Measurements from ENCODE around the gene CCNJ.

CCNJ gene

GRCh38 chr10:96074776-96075175 lies 31.4 kb downstream of the CCNJ start (continued):
- TF ChIP-seq ZNF354C (tag by site-specific recombination; IDR thresholded peaks at IDR 0.05; ENCODE audit: borderline replicate concordance, low read depth): no peak
- TF ChIP-seq ZNF529 (tag by site-specific recombination; IDR thresholded peaks at IDR 0.05; ENCODE audit: insufficient replicate concordance): no peak
- TF ChIP-seq GLIS2 (tag by site-specific recombination; IDR thresholded peaks at IDR 0.05): no peak

GRCh38 chr10:96075977-96076376 lies 32.6 kb downstream of the CCNJ start:
- H3K4me1 ChIP-seq (ENCODE audit: control insufficient read depth, insufficient read depth, low read length): peaks cover 3% of the 10 kb centered on the region
- ChIA-PET CTCF (interaction anchor here (0.9 to 2.3 kb wide), 2 partner anchors 59 to 154 kb away, joined by 5 to 9 read pairs; no protein-coding TSS in a partner anchor), POLR2A (interaction anchor here (1.8 kb wide), 1 partner anchor 54 kb away, joined by 6 read pairs; the partner anchor contains the start of gene ZNF518A)
- no peak overlapping the region for H3K4me3 ChIP-seq (ENCODE audit: low read depth, low read length)
- no peaks in the 10 kb centered on the region for H3K9me3 ChIP-seq (ENCODE audit: control insufficient read depth, insufficient read depth, low read depth, low read length)
- H3K27ac ChIP-seq (ENCODE audit: extremely low read depth, low read depth, low read length): no peak overlapping the region
- no peaks in the 10 kb centered on the region for H3K36me3 ChIP-seq (ENCODE audit: control insufficient read depth in 2 of 2, insufficient read depth in 1 of 2, low read length in 2 of 2)
- no peak for TF ChIP-seq ZNF24 (tag by site-specific recombination; IDR thresholded peaks at IDR 0.05)
- 0 out of 2 replicates have a peak, but pooled peaks have one; percentile 56 for TF ChIP-seq ZNF776 (tag by site-specific recombination; IDR thresholded peaks at IDR 0.05; ENCODE audit: borderline replicate concordance)
- peak; percentile 49; the same call in 1 of the 2 replicates for TF ChIP-seq ZNF350 (tag by site-specific recombination; IDR thresholded peaks at IDR 0.05)
- TF ChIP-seq ZBTB8A (tag by site-specific recombination; IDR thresholded peaks at IDR 0.05): no peak
- TF ChIP-seq SP7 (tag by site-specific recombination; IDR thresholded peaks at IDR 0.05): no peak
- TF ChIP-seq ZSCAN30 (tag by site-specific recombination; IDR thresholded peaks at IDR 0.05): no peak
- TF ChIP-seq ZBTB44 (tag by site-specific recombination; IDR thresholded peaks at IDR 0.05): peak; percentile 44; the same call in 1 of the 2 replicates
- TF ChIP-seq ZNF132 (tag by site-specific recombination; IDR thresholded peaks at IDR 0.05; ENCODE audit: borderline replicate concordance): no peak
- no peak for TF ChIP-seq ZNF157 (tag by site-specific recombination; IDR thresholded peaks at IDR 0.05)
- no peak for TF ChIP-seq ZNF580 (tag by site-specific recombination; IDR thresholded peaks at IDR 0.05)

- Histone ChIP-seq H3K4me3 (ENCODE audit: low read depth, low read length) (no peak overlapping the region), H3K36me3 (ENCODE audit: control insufficient read depth in 2 of 2, insufficient read depth in 1 of 2, low read length in 2 of 2) (peaks cover 0 to 3% of the 10 kb centered on the region in 2 experiments; a peak in 2 of 3 replicates), H3K4me1 (ENCODE audit: control insufficient read depth, insufficient read depth, low read length) (peaks cover 3% of the 10 kb centered on the region), H3K27ac (ENCODE audit: extremely low read depth, low read depth, low read length) (no peak overlapping the region), H3K9me3 (ENCODE audit: control insufficient read depth, insufficient read depth, low read depth, low read length) (no peaks in the 10 kb centered on the region)
- POLR2A ChIA-PET: interaction anchor here (0.6 to 1.8 kb wide), 2 partner anchors 53 to 118 kb away, joined by 6 read pairs; partner anchors contain the start of gene ZNF518A
- TF ChIP-seq ZNF391 (tag by site-specific recombination; IDR thresholded peaks at IDR 0.05; ENCODE audit: borderline replicate concordance, low read depth) (no peak), MYNN (tag by site-specific recombination; IDR thresholded peaks at IDR 0.05; ENCODE audit: borderline replicate concordance) (no peak), ZSCAN4 (tag by site-specific recombination; IDR thresholded peaks at IDR 0.05) (no peak), REPIN1 (tag by site-specific recombination; IDR thresholded peaks at IDR 0.05; ENCODE audit: low read depth) (no peak), ZNF16 (tag by site-specific recombination; IDR thresholded peaks at IDR 0.05; ENCODE audit: low read depth) (no peak), ZNF146 (tag by site-specific recombination; IDR thresholded peaks at IDR 0.05) (no peak)
- CTCF ChIA-PET: interaction anchor here (2.3 kb wide), 1 partner anchor 60 kb away, joined by 9 read pairs; no protein-coding TSS in a partner anchor
Observed at GRCh38 chr10:96077156-96077555, 33.8 kb downstream of the CCNJ start.
